AG09319 (cell line): ENCODE results near the gene HS6ST3.

ENCODE experiments used
- DNase-seq: peaks from one replicate; pipeline ENCODE4 v3.0.0-alpha.2; 2010; ENCODE audit warnings: low read depth; ENCODE audit errors: extremely low read depth
- CTCF ChIP-seq: IDR thresholded peaks from 2 replicates; pipeline ENCODE4 v1.5.1; 2011; ENCODE audit warnings: low read depth, mild to moderate bottlenecking, inconsistent platforms, low read length, moderate library complexity

HS6ST3 gene

GRCh38 chr13:96373597-96373996 is 283.7 kb downstream of the HS6ST3 start:
- no peak for DNase-seq
- TF ChIP-seq CTCF: no peak

- TF ChIP-seq CTCF: no peak
- no peak for DNase-seq
Observed at GRCh38 chr13:96377835-96378234, 287.9 kb downstream of the HS6ST3 start.

GRCh38 chr13:96379967-96380366 is 290.1 kb downstream of the HS6ST3 start:
- no peak for TF ChIP-seq CTCF
- DNase-seq: no peak

- no peak for DNase-seq
Observed at GRCh38 chr13:96381681-96382080, 291.8 kb downstream of the HS6ST3 start.

GRCh38 chr13:96388598-96388997 is 298.7 kb downstream of the HS6ST3 start:
- no peak for DNase-seq
- TF ChIP-seq CTCF: no peak

More at GRCh38 chr13:96381681-96382080, 291.8 kb downstream of the HS6ST3 start:
- TF ChIP-seq CTCF: no peak

GRCh38 chr13:96391606-96392005 is 301.7 kb downstream of the HS6ST3 start:
- no peak for TF ChIP-seq CTCF
- no peak for DNase-seq

- TF ChIP-seq CTCF: no peak
- DNase-seq: no peak
Observed at GRCh38 chr13:96397807-96398206, 307.9 kb downstream of the HS6ST3 start.
